Smooth muscle cell (in vitro differentiated cells): ENCODE measurements around the gene DNAJC18. TPM values are rescaled to one million over a fixed set of nuclear protein-coding genes. Genes with fewer than 3 reads are reported as not detected.

ENCODE experiments used
- DNase-seq: peaks from one replicate; lab custom pipeline; 2025; ENCODE audit not compliant: unreplicated experiment; lab: John Stamatoyannopoulos, UW
- H2AFZ ChIP-seq: fragments of 200-600 bp; sonication (generic); 2 replicates; pipeline ENCODE4 v1.6.0; 2016; ENCODE audit warnings: antibody characterized with exemption, low read depth, mild to moderate bottlenecking
- H3F3A ChIP-seq: fragments of 200-600 bp; sonication (generic); 2 replicates; pipeline ENCODE4 v1.6.0; 2017; ENCODE audit warnings: antibody characterized with exemption, low read depth
- H3K27ac ChIP-seq: fragments of 200-600 bp; sonication (generic); 2 replicates; pipeline ENCODE4 v1.5.1; 2016; ENCODE audit warnings: low read depth, mild to moderate bottlenecking
- H3K27me3 ChIP-seq: fragments of 200-600 bp; sonication (generic); 2 replicates; pipeline ENCODE4 v1.6.1; 2016; ENCODE audit warnings: low read depth, mild to moderate bottlenecking
- H3K36me3 ChIP-seq: fragments of 200-600 bp; sonication (generic); 2 replicates; pipeline ENCODE4 v1.5.1; 2016; ENCODE audit warnings: low read depth
- H3K4me1 ChIP-seq: fragments of 200-600 bp; sonication (generic); 2 replicates; pipeline ENCODE4 v1.5.1; 2016; ENCODE audit warnings: low read depth
- H3K4me2 ChIP-seq: fragments of 200-600 bp; sonication (generic); 2 replicates; pipeline ENCODE4 v1.6.0; 2016; ENCODE audit warnings: mild to moderate bottlenecking
- H3K4me3 ChIP-seq: fragments of 200-600 bp; sonication (generic); 2 replicates; pipeline ENCODE4 v1.5.1; 2016; ENCODE audit warnings: mild to moderate bottlenecking
- H3K79me2 ChIP-seq: fragments of 200-600 bp; sonication (generic); 2 replicates; pipeline ENCODE4 v1.6.0; 2016; ENCODE audit warnings: low read depth, mild to moderate bottlenecking
- H3K9ac ChIP-seq: fragments of 200-600 bp; sonication (generic); 2 replicates; pipeline ENCODE4 v1.6.0; 2016; ENCODE audit warnings: low read depth
- H3K9me3 ChIP-seq: fragments of 200-600 bp; sonication (generic); replicated peaks from 2 replicates; pipeline ENCODE4 v1.5.1; 2016; ENCODE audit warnings: low read depth
- H4K20me1 ChIP-seq: fragments of 200-600 bp; sonication (generic); 2 replicates; pipeline ENCODE4 v1.6.0; 2016; ENCODE audit warnings: low read depth
- CTCF ChIP-seq: fragments of 200-600 bp; sonication (generic); IDR thresholded peaks from 2 replicates; pipeline ENCODE4 v1.5.1; 2017; ENCODE audit warnings: borderline replicate concordance, mild to moderate bottlenecking, antibody characterized with exemption; ENCODE audit not compliant: insufficient read depth, poor library complexity, severe bottlenecking
- WGBS: methylation state at CpG from one replicate; pipeline ENCODE4 v1.1.7; 2016; ENCODE audit warnings: low lambda C conversion rate; 5-methylcytosine and 5-hydroxymethylcytosine counted together
- polyA plus RNA-seq: library from polyadenylated mRNA; unstranded; fragments of >200 nt; fragmentation: Nextera tagmentation; extraction: Ambion mirVana; gene quantifications from 2 replicates; pipeline ENCODE4 v1.2.1, GENCODE V29; 2016
- total RNA-seq: library from RNA; depleted of rRNA; stranded (reverse); fragments of >200 nt; gene quantifications from 2 replicates; pipeline ENCODE4 v1.2.3, GENCODE V29; 2014

The DNAJC18 gene
- total and polyA plus RNA-seq, 2 experiments from 2014 or later, result 9.6 to 16.9 TPM

- Histone ChIP-seq H3K27me3 (no peaks in the 10 kb centered on the region), H3K79me2 (no peaks in the 10 kb centered on the region), H3K9ac (no peak overlapping the region), H3K36me3 (no peaks in the 10 kb centered on the region), H2AFZ (peak overlapping the region; percentile 59), H3K4me2 (peak overlapping the region; percentile 85), H3K27ac (no peak overlapping the region), H3F3A (no peaks in the 10 kb centered on the region), H3K4me1 (peaks cover 6% of the 10 kb centered on the region), H3K9me3 (no peaks in the 10 kb centered on the region), H3K4me3 (peak overlapping the region; percentile 55), H4K20me1 (peaks cover 22% of the 10 kb centered on the region)
- DNase-seq, result peak; percentile 59
- peak; percentile 44 for TF ChIP-seq CTCF
- 4% methylated on average over 69 of the region's 77 CpGs for WGBS
Measured at GRCh38 chr5:139392678-139393496, 46.4 kb downstream of the DNAJC18 start.

GRCh38 chr5:139392324-139392677 is 47.0 kb downstream of the DNAJC18 start:
- peak overlapping the region; percentile 59 for H2AFZ ChIP-seq
- H3K4me1 ChIP-seq, result peaks cover 6% of the 10 kb centered on the region
- no peak for DNase-seq
- peaks cover 22% of the 10 kb centered on the region for H4K20me1 ChIP-seq
- H3K9ac ChIP-seq, result no peak overlapping the region
- H3F3A ChIP-seq, result no peaks in the 10 kb centered on the region
- peak overlapping the region; percentile 55 for H3K4me3 ChIP-seq
- no peaks in the 10 kb centered on the region for H3K79me2 ChIP-seq
- TF ChIP-seq CTCF, result no peak
- H3K36me3 ChIP-seq, result no peaks in the 10 kb centered on the region
- 17% methylated on average over 14 of the region's 36 CpGs for WGBS
- no peak overlapping the region for H3K27ac ChIP-seq
- H3K27me3 ChIP-seq, result no peaks in the 10 kb centered on the region
- H3K4me2 ChIP-seq, result peak overlapping the region; percentile 85
- no peaks in the 10 kb centered on the region for H3K9me3 ChIP-seq

DNA sequence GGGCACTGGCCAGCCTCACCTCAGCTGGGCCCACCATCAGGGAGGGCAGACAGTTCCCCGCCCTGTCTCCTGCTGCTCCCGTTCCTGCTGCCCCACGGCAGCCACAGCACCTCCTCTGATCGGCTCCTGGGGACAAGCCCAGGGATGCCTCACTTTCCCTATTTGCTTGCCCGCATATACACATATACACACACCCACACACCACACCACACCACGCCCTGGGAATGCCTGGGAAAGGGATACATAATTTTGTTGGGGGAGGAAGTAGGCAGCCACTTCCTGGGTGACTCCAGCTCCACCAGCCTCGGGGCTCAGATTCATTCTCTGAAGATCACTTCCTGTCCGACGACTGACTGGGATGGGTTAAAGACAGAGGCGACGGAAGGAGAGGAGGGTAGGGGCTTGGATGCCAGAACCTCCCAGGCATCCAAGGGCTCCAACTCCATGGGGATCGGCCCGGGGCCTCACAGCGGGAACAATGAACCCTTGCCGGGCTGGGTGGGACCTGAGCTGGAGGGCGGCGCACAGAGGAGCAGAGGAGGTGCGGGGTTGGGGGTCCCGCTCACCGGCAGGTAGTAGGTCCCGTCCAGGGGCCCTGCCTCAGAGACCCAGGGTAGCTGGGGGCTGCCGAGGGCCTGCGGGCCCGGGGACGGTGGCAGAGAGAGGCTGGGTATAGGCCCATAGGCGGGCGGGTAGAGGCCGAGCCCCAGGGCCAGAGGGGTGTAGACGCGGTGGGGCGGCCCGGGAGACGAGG is 47.6 kb downstream of the DNAJC18 start:
- Histone ChIP-seq H3K4me2 (peak overlapping the region; percentile 85), H3K36me3 (no peaks in the 10 kb centered on the region), H3K27me3 (no peaks in the 10 kb centered on the region), H3K4me3 (peak overlapping the region; percentile 55), H4K20me1 (peaks cover 22% of the 10 kb centered on the region), H3K79me2 (no peaks in the 10 kb centered on the region), H3F3A (no peaks in the 10 kb centered on the region), H3K9ac (no peak overlapping the region), H3K4me1 (peaks cover 6% of the 10 kb centered on the region), H3K9me3 (no peaks in the 10 kb centered on the region), H2AFZ (no peak overlapping the region), H3K27ac (no peak overlapping the region)
- 72% methylated on average over 30 of the region's 33 CpGs for WGBS
- no peak for DNase-seq
- no peak for TF ChIP-seq CTCF
